Neural crest cell (in vitro differentiated cells): ENCODE data around the gene SH3GL3. TPM values are rescaled to one million over a fixed set of nuclear protein-coding genes. Genes with fewer than 3 reads are reported as not detected.

ENCODE experiments used
- DNase-seq: peaks from one replicate; pipeline ENCODE4 v3.0.0; 2021; ENCODE audit warnings: low read depth, mixed read lengths, low spot score
- H3K27ac Mint-ChIP-seq: one replicate; pipeline ENCODE4 v1.8.0; 2021; ENCODE audit warnings: mild to moderate bottlenecking, mixed read lengths; ENCODE audit not compliant: unreplicated experiment
- H3K27me3 Mint-ChIP-seq: 2 replicates; pipeline ENCODE4 v1.8.0; 2021; ENCODE audit warnings: low read depth, mild to moderate bottlenecking, mixed read lengths
- H3K36me3 Mint-ChIP-seq: 2 replicates; pipeline ENCODE4 v1.8.0; 2021; ENCODE audit warnings: low read depth, mild to moderate bottlenecking, mixed read lengths
- H3K4me1 Mint-ChIP-seq: 2 replicates; pipeline ENCODE4 v1.8.0; 2021; ENCODE audit warnings: mixed read lengths
- H3K4me3 Mint-ChIP-seq: one replicate; pipeline ENCODE4 v1.8.0; 2021; ENCODE audit warnings: mild to moderate bottlenecking, mixed read lengths
- H3K9me3 Mint-ChIP-seq: 2 replicates; pipeline ENCODE4 v1.8.0; 2021; ENCODE audit warnings: mixed read lengths
- total RNA-seq: library from RNA; stranded (reverse); gene quantifications from 2 replicates; pipeline ENCODE4 v1.2.1, GENCODE V29; 2021
- TF ChIP-seq, protein P1 (sequence below): fragments of 200-600 bp; sonication (generic); conservative IDR thresholded peaks from 2 replicates; pipeline ENCODE4 v1.5.0; 2021; ENCODE audit warnings: antibody characterized with exemption, mild to moderate bottlenecking

The SH3GL3 gene
- total RNA-seq, 1 donor from 2014 or later = 1.4 TPM

DNA sequence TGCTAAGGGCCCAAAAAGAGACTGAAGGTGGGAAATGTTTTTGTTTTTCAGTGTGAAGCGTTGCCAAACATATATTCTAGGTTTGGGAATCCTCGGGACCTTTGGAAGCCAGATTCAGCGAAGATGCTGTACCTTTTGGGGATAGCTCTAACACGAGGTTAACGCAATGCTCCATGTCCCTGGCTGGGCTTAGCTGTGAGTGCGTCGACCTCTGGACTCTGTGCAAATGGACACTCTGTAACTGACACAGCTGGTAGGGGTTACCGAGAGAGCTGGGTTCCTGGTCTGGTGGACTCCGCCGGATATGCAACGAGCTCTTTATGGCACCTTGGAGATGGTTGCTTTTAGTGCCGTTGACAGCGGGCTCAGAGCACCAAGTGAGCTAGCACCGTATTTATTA, 724 bp upstream of the SH3GL3 start:
- Mint-ChIP-seq H3K4me1 (peaks cover 19% of the 10 kb centered on the region), H3K36me3 (no peaks in the 10 kb centered on the region), H3K9me3 (no peaks in the 10 kb centered on the region), H3K27ac (no peak overlapping the region), H3K27me3 (peaks cover 47% of the 10 kb centered on the region), H3K4me3 (peak overlapping the region; percentile 93)
- no peak for DNase-seq
- TF ChIP-seq, protein P1, sequence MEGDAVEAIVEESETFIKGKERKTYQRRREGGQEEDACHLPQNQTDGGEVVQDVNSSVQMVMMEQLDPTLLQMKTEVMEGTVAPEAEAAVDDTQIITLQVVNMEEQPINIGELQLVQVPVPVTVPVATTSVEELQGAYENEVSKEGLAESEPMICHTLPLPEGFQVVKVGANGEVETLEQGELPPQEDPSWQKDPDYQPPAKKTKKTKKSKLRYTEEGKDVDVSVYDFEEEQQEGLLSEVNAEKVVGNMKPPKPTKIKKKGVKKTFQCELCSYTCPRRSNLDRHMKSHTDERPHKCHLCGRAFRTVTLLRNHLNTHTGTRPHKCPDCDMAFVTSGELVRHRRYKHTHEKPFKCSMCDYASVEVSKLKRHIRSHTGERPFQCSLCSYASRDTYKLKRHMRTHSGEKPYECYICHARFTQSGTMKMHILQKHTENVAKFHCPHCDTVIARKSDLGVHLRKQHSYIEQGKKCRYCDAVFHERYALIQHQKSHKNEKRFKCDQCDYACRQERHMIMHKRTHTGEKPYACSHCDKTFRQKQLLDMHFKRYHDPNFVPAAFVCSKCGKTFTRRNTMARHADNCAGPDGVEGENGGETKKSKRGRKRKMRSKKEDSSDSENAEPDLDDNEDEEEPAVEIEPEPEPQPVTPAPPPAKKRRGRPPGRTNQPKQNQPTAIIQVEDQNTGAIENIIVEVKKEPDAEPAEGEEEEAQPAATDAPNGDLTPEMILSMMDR = no peak

DNA sequence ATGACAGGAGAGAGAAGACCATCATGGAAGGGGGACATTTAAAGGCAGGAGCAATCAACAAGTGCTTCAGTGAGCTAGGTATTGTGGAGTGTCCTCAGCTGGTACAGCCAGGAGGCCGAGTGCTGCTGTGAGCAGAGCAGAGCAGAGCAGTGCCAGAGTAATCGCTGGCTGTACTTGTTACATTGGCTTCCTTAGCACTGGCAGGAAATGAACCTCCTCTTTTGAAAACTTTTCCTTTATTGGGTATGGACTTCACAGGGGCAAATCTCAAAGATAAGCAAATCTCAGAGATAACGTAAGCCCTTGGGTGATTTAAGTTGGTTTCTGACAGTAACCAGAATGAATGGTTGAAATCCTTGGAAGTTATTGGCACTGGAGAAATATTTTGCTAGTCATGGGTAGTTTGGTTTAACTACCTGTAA, 2.1 kb downstream of the SH3GL3 start:
- TF ChIP-seq, protein P1 = no peak
- H3K4me3 Mint-ChIP-seq = peak overlapping the region; percentile 33

DNA sequence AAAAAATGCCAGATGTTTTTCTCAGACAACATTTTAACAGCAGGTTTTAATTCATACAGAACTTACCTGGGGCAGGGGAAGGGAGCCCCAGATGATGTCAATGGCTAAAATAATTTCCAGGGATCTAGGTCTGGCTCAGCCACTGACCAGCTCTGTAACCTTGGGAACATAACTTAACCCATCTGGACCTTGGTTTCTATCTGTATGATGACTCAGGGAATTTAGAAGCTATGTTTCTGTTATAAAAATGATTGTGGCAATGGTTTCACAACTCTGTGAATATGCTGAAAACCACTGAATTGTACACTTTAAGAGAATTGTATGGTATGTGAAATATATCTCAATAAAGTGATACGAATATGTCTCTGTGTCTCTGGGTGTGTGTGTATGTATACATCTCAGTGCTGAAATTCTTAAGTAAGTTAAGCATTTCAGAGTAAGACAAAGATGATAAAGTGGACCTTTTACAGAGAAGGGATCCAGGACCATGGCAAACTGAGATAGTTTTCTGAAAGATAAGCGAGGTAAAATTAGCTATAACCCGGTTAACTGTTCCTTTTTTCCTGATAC, 2.9 kb downstream of the SH3GL3 start:
- Mint-ChIP-seq H3K27me3 (peaks cover 46% of the 10 kb centered on the region), H3K36me3 (no peaks in the 10 kb centered on the region)

More for the DNA sequence above, 2.1 kb downstream of the SH3GL3 start:
- H3K27ac Mint-ChIP-seq = no peak overlapping the region
- H3K36me3 Mint-ChIP-seq = no peaks in the 10 kb centered on the region
- no peaks in the 10 kb centered on the region for H3K9me3 Mint-ChIP-seq
- peaks cover 47% of the 10 kb centered on the region for H3K27me3 Mint-ChIP-seq
- DNase-seq = no peak
- H3K4me1 Mint-ChIP-seq = peaks cover 19% of the 10 kb centered on the region

DNA sequence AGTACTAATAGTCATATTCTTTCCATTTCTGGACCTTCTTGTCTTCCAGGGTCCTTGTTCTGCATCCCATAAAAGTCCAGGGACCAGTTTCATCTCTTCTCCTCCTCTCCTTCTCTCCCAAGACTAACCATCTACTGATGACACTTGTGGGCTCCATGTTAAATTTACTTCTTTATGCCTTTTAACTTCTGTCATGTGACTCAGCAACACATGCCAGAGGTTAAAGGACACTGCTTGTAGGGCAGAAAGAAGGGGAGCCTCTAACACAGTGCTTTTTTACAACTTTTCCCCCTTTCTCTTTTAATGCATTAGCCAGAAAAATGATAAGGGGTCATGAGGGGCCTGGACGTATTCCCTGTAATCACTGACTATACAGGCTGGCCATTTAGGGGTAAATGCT, 10.0 kb downstream of the SH3GL3 start:
- Mint-ChIP-seq H3K9me3 (no peaks in the 10 kb centered on the region), H3K27ac (no peak overlapping the region), H3K36me3 (no peaks in the 10 kb centered on the region), H3K4me3 (no peak overlapping the region), H3K4me1 (peaks cover 3% of the 10 kb centered on the region), H3K27me3 (peaks cover 4% of the 10 kb centered on the region)
- no peak for DNase-seq
- TF ChIP-seq, protein P1 = no peak

More for the DNA sequence above, 2.9 kb downstream of the SH3GL3 start:
- Mint-ChIP-seq H3K4me1 (peaks cover 18% of the 10 kb centered on the region), H3K27ac (no peak overlapping the region), H3K9me3 (no peaks in the 10 kb centered on the region), H3K4me3 (peak overlapping the region; percentile 33)
- TF ChIP-seq, protein P1 = no peak
- no peak for DNase-seq

DNA sequence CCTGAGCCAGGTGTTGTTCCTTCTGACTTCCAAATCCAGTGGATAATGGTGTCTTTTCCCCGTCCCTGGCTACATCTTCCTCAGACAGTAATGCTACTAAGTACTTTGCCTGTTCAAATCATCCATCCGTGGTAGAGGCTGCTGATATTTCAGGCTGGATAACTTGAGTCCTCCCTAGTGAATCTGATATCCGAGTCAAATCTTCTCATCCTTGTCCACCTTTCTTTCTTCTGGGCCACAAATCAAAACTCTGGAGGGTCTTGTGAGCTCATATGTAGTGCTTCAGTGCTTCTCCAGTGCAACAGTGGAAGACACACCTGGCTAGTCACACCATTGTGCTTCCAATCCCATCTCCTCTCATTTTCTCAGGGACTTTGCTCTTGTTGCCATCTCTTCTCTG, 11.2 kb downstream of the SH3GL3 start:
- H3K4me3 Mint-ChIP-seq = no peak overlapping the region
- H3K27me3 Mint-ChIP-seq = peaks cover 4% of the 10 kb centered on the region
- no peaks in the 10 kb centered on the region for H3K9me3 Mint-ChIP-seq
- H3K27ac Mint-ChIP-seq = no peak overlapping the region
- no peak for DNase-seq
- H3K4me1 Mint-ChIP-seq = peaks cover 3% of the 10 kb centered on the region
- H3K36me3 Mint-ChIP-seq = no peaks in the 10 kb centered on the region
- TF ChIP-seq, protein P1 = no peak
